Measurements from ENCODE around the gene EVA1A. TPM values are rescaled to one million over a fixed set of nuclear protein-coding genes. Genes with fewer than 3 reads are reported as not detected.
A peak's percentile ranks its signal among the peaks of the same experiment; 100 is the strongest.

Gene EVA1A
- total RNA-seq, 1 donor = not detected

GRCh38 chr2:75564026-75564688 is 3.4 kb upstream of the EVA1A start:
- no peak for DNase-seq (ENCODE audit: low read depth in 2 of 3, low spot score in 2 of 3)

- DNase-seq (ENCODE audit: low read depth in 2 of 3, low spot score in 2 of 3) = no peak
Observed at GRCh38 chr2:75563591-75563990, 2.9 kb upstream of the EVA1A start.

DNA sequence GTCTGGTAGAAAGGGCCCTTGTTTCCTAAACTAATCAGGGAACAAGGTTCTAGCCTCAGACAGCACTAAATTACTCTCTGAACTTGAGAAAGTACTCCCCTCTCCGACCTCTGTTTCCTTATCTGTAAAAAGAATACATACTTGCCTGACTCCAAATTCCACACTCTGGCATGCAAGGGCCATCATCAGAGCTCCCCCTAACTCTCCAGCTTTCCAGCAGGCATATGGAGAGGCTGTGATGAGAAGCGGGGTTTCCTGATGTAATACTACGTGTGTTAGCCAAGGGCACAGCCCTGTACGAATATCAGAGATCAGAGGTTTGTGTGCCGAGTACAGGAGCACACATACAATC is 1.8 kb upstream of the EVA1A start:
- DNase-seq (ENCODE audit: low read depth in 2 of 3, low spot score in 2 of 3) = no peak

GRCh38 chr2:75561566-75562512 is 1.1 kb upstream of the EVA1A start:
- DNase-seq (ENCODE audit: low read depth in 2 of 3, low spot score in 2 of 3) = no peak

DNA sequence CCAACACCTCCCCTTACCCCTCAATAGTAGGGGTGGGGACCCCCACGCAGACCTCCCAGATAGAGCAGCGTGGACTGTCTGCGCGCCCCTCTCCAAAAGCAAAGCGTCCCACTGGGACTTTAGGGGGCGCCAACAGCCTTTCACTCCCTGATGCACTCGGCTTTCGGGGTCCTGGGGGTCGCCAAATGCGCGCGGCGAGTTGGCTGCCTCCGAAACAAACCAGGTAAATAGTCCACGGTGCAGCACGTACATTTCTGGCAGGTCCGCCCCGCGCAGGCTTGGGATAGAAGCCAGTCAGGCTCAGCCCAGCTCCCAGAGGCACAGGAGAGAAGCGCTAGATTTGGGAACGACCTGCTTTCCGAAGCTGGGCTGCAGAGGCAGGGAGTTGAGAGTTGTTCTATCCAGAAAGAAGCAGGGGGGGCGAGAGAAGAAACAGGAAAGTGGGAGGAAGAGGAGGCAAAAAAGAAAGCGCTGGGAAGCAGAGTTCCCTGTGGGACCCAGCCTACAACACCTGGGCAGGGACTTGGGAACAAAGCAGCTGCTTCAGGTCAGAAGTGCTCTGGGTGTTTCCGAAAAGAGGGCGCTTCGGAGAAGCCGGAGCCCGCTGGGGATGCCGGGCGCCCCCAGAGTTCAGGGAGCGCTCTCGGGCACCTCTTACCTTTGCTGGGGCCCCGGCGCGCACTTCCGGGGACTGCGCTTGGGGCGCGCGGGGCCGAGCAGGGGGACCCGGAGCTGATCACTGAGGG is 544 bp downstream of the EVA1A start:
- DNase-seq (ENCODE audit: low read depth in 2 of 3, low spot score in 2 of 3) = peak in 1 of 3 donors; percentile 18

GRCh38 chr2:75559680-75560021 is 1.1 kb downstream of the EVA1A start:
- DNase-seq (ENCODE audit: low read depth in 2 of 3, low spot score in 2 of 3) = no peak

DNA sequence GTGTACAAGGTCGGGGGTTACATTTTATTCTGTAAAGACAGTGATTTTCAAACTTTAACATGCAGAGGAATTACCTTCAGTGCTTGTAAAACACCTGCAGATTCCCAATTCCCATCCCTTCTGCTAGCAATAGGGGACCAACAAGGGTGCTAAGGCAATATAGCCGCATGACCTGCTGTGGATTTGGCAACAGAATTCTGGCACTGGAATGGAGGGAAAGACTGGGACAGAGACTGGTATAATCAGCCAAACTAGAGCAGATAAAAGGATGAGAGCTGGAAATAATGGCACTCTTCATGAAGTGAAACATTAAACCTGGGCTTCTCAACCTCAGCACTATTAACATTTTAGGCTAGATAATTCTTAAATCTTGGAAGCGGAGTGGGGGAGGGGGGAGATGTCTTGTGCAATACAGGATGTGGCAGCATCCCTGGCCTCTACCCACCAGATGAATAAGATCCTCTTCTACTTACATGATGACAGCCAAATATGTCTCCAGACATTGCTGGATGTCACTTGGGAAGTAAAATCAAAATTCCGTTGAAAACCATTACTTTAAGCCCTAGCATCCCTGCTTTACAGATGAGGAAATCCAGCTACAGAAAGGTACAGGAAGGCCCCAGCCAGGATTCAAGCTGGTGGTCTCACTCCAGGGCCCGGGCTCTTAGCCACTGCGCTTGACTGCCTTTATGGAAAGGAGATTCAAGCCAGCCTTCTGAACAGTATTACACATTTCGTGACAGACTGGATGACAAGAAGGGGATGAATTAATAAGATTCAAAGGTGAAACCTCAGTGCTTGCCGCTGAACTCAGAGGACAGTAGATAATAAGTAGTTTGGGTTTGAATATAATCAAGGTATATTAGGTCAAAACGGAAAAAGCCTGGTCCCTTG is 1.7 kb downstream of the EVA1A start:
- DNase-seq (ENCODE audit: low read depth in 2 of 3, low spot score in 2 of 3) = no peak

DNA sequence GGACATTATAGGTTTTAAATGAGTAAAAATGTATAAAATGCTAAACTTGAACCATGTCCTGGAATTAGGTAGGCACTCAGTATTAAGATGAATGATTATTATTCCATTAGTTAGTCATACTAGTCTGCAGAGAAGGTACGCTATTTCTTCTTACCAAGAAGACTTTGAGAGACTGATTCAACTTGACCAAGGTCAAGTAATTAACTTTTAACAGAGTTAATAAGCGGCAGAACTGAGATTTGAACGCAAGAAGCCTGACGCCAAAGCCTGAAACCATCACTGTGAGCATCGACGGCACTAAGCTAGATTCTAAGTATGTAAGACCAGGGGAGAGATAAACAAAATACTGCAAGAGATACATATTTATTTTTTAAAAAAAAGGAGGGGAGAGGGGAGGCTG is 2.6 kb downstream of the EVA1A start:
- no peak for DNase-seq (ENCODE audit: low read depth in 2 of 3, low spot score in 2 of 3)

- no peak for DNase-seq (ENCODE audit: low read depth in 2 of 3, low spot score in 2 of 3)
Observed at GRCh38 chr2:75557474-75558133, 3.1 kb downstream of the EVA1A start.

DNA sequence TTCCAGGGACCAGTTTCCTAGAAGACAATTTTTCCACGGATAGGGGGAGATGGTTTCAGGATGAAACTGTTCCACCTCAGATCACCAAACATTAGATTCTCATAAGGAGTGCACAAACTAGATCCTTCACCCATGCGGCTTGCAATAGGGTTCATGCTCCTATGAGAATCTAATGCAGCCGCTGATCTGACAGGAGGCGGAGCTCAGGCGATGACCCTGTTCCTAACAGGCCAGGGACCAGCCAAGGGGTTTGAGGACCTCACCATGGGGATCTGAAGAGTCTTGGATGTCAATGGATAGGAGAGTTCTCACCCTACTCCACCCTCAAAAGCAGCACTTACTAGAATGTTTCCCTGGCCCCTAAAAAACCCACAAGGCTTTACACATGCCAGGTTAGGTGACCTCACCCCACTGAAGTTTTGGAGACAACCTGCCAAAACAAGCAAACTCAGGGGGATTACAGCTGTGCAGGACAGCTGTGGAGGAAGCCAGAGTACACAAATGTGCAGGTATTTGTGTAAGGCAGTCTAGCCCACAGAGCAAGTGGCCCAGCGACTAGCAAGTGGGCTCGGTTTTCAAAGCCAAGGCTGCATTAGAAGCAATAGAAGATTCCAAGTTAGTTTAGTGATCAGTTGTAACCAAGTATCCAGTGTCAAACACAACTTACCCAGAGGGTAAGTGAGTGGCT is 3.9 kb downstream of the EVA1A start:
- no peak for DNase-seq (ENCODE audit: low read depth in 2 of 3, low spot score in 2 of 3)

GRCh38 chr2:75555701-75556100 is 5.0 kb downstream of the EVA1A start:
- DNase-seq (ENCODE audit: low read depth in 2 of 3, low spot score in 2 of 3) = no peak

DNA sequence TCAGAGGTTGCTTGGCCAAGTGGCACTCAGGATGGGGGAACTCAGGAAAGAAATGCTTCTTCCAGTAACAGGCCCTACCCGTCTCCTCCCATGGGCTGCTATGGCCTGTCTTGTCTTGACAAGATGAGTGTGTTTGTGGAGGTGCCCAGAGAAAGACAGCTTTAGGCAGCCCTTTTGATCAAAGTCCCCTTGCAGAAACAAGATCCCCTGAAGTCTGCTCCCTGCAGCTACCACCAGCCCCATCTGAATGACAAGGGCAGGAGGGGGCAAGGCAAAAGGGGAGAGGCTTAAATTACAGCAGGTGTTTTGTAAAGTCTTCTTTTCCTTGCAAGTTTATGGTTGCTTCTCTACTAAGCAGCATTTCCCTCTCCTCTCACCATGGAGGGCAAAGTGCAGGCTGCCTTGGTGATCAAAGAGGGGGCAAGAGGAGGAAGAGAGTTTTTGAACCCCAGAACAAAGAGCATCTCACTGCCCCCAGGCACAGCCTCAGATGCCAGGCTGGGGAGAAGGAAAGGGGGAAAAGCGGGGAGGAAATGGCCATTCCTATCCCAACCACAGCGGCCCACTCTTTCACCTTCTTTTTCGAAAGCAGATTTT is 6.7 kb downstream of the EVA1A start:
- no peak for DNase-seq (ENCODE audit: low read depth in 2 of 3, low spot score in 2 of 3)

- DNase-seq (ENCODE audit: low read depth in 2 of 3, low spot score in 2 of 3) = no peak
Observed at GRCh38 chr2:75552222-75552621, 8.5 kb downstream of the EVA1A start.

DNA sequence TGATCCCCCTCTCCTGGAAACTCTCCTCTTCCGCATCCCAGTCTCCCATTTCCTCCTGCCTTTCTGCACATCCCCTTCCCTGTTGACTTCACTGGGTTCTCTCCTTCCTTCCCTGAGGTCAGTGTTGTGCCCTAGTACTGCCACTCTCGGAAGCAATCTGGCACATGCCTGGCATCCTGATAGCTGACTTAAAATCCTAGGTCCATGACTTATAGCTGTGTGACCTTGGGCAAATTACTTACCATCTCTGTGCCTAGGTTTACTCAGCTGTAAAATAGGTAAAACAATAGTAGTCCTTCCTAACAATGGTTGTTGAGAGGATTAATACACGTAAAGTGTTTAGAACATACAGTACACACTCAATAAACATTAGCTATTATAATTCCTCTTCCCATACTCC is 9.3 kb downstream of the EVA1A start:
- DNase-seq (ENCODE audit: low read depth in 2 of 3, low spot score in 2 of 3) = no peak

DNA sequence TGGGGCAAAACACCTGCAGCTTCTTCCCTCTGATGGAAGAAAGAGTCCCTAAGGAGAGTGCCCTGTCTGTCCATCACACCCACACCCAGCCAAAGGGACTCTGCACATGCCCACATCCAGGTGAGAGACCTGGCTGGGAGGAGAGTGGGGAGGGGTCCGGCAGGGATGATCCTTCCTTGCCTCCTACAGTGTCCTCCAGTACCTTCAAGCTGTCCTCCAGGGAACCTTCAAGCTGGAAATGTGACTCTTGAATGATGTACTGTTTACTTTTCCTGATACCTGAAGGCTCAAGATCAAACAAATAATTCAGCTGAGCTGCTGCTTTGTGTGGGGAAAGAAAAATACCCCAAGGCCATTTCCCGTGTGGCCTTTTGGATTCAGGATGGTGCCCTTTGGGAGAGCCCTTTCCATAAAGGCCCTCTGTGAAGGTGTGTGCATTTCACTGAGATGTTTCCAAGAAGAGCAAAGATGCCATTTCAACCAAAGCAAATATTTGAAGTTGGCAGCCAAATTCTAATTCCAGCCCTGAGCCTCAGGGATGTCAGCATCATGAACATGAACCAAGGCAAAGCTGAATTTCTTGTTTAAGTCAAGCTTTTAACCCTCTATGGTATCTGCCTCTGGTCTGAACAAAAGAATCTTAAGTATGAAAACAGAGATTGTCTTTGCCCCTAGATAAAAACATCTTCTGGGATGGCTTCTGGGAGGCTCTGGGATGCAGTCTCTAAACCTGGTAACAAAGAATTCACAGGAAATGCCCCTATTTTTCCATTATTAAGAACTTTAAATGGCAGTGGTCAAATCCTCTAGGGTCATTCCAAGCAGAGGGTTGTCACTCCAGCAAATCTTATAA is 11.1 kb downstream of the EVA1A start:
- no peak for DNase-seq (ENCODE audit: low read depth in 2 of 3, low spot score in 2 of 3)

- peak in 1 of 3 donors; percentile 9 for DNase-seq (ENCODE audit: low read depth in 2 of 3, low spot score in 2 of 3)
Observed at GRCh38 chr2:75548036-75548573, 12.6 kb downstream of the EVA1A start.

DNA sequence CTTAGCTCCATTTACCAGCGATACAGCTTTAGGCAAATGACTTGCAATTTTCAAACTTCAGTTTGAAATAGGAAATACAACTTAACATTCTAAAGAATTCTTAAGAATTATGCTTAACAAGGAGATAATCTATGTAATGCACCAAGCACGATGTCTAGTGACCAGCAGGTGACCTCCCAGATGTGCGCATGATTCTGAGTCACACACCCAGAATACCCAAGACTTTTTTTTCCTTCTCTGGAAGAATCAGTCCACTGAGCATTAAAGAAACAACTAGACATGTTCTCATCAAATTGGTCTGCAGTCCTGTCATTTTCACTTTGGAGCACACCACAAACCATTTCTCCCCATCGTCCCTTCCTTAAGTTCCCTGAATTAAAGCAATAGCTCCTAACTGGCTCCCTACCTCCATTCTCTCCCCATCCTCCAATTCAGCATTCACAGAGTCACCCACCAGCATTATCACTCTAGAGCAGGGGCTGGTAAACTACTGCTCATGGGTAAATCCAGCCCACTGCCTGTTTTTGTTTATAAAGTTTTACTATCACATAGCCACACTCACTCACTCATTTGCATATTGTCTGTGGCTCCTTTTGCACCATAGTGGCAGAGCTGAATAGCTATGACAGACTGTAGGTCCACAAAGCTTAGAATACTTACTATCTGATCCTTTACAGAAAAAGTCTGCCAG is 13.2 kb downstream of the EVA1A start:
- DNase-seq (ENCODE audit: low read depth in 2 of 3, low spot score in 2 of 3) = no peak
